GM12874 (cell line): Measurements from ENCODE around the gene APLP1.

ENCODE experiments used
- TF ChIP-seq, protein P1 (sequence below): IDR thresholded peaks from 2 replicates; pipeline ENCODE4 v1.5.1; 2011; ENCODE audit warnings: low read depth, mild to moderate bottlenecking, control low read depth, low read length, moderate library complexity; ENCODE audit not compliant: insufficient read depth

APLP1 gene

DNA sequence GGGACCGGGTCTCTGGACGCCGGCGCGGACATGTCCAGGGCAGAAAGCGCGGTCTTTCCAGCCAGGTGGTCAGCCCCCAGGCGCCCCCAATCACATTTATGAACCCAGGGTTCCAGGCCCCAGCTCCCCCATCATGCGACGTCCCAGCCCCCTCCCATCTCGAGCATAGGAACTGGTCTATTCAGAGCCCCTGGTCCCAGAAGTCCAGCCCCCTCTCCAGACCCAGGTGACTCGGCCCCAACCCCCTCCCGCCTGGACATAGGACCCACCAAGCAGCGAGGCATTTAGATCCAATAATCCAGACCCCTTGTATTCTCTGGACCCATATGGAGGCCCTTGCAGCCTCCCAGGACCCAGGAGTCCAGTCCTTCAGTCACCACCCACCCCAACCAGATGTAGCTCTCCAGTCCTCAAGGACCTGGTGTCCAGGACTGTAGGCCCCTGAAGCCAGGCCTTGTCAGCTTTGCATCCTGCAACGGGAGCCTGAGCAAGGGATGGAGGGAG lies 501 bp downstream of the APLP1 start:
- TF ChIP-seq, protein P1, sequence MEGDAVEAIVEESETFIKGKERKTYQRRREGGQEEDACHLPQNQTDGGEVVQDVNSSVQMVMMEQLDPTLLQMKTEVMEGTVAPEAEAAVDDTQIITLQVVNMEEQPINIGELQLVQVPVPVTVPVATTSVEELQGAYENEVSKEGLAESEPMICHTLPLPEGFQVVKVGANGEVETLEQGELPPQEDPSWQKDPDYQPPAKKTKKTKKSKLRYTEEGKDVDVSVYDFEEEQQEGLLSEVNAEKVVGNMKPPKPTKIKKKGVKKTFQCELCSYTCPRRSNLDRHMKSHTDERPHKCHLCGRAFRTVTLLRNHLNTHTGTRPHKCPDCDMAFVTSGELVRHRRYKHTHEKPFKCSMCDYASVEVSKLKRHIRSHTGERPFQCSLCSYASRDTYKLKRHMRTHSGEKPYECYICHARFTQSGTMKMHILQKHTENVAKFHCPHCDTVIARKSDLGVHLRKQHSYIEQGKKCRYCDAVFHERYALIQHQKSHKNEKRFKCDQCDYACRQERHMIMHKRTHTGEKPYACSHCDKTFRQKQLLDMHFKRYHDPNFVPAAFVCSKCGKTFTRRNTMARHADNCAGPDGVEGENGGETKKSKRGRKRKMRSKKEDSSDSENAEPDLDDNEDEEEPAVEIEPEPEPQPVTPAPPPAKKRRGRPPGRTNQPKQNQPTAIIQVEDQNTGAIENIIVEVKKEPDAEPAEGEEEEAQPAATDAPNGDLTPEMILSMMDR = no peak

DNA sequence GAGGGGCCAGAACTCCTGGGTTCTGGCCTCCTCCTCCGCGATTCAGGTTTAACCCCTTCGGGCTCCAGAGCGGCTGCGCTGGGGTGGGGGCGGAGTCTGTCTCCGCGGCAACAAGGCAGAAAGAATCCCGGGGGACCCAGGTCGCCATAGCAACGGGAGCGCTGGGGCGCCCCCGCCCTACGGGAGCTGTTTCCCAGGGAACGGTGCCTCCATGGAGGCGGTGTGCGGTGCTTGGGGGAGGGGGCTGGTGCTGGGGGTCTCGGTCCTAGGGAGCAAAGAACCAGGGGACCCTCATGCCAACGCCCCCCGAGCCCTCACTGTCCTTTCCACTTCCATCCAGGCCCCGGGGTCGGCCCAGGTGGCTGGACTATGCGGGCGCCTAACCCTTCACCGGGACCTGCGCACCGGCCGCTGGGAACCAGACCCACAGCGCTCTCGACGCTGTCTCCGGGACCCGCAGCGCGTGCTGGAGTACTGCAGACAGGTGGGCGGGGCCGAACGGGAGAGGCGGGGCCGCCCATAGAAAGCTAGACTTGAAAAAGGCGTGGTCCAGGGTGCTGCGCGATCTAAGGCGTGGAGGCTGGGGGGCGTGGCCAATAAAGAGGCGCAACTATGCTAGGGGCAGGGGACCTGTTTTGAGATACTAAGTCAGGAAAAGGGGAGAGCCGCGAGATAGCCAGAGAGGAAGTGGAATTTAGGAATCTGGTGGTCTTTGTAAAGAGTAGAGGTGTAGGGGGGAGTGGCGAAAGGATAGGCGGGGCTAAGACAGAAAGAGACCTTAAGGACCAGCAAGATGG lies 1.2 kb downstream of the APLP1 start:
- TF ChIP-seq, protein P1 = no peak

DNA sequence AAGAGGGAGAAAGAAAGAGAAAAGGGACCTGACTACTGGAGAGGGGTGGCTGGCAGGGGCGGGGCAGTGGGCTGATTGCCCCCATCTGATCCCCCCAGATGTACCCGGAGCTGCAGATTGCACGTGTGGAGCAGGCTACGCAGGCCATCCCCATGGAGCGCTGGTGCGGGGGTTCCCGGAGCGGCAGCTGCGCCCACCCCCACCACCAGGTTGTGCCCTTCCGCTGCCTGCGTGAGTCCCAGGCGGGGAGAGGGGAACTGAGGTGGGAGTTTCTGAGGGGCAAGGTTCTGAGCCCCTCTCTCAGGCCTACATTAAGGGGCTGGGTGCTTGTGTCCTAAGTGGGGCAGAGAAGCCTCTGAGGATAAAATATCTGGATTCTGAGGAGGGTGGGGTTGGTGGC lies 2.4 kb downstream of the APLP1 start:
- TF ChIP-seq, protein P1 = no peak

DNA sequence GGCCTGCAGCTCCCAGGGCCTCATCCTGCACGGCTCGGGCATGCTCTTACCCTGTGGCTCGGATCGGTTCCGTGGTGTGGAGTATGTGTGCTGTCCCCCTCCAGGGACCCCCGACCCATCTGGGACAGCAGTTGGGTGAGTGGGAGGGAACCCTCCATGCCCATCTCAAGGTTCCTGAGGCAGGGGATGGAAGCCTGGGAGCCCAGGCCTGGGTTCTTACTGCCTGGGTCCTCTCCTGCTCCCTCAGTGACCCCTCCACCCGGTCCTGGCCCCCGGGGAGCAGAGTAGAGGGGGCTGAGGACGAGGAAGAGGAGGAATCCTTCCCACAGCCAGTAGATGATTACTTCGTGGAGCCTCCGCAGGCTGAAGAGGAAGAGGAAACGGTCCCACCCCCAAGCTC lies 3.2 kb downstream of the APLP1 start:
- TF ChIP-seq, protein P1 = no peak

DNA sequence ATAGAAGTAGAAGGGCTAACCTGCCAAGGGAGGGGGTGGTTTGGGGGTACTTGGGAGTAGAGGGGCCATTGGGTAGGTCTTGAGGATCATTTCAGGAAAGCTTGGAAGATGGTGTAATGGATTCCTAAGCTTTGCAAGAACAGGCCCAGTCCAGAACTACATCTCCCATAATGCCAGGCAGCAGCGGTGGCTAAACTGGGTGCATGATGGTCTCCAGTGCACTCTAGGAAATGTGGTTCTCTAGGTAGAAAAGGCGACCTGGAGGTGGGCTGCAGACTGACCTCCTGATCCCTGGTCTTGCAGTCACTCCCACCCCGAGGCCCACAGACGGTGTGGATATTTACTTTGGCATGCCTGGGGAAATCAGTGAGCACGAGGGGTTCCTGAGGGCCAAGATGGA lies 3.8 kb downstream of the APLP1 start:
- TF ChIP-seq, protein P1 = no peak

DNA sequence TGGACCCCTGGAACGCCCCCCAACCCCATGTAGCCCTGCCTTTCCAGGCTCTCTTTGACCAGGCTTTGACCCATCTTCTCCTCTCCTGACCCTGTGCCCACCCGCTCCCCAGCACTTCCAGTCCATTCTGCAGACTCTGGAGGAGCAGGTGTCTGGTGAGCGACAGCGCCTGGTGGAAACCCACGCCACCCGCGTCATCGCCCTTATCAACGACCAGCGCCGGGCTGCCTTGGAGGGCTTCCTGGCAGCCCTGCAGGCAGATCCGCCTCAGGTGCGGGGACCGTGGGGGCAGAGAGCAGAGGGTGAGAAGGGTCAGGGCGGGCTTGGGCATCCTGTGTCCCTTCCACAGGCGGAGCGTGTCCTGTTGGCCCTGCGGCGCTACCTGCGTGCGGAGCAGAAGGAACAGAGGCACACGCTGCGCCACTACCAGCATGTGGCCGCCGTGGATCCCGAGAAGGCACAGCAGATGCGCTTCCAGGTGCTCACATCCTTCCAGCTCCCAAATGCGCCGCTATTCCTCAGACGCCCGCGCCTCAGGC lies 6.1 kb downstream of the APLP1 start:
- TF ChIP-seq, protein P1 = no peak

DNA sequence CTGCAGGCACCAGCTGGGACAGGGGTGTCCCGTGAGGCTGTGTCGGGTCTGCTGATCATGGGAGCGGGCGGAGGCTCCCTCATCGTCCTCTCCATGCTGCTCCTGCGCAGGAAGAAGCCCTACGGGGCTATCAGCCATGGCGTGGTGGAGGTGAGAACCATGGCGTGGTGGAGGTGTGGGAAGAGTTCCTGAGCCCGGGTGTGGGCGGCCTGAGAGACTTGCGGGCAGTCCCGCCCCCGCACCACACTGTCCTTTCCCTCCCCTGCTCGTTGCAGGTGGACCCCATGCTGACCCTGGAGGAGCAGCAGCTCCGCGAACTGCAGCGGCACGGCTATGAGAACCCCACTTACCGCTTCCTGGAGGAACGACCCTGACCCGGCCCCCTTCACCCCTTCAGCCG lies 10.7 kb downstream of the APLP1 start:
- TF ChIP-seq, protein P1 = no peak
